Stimulated activated memory B cell treated with anti-CD40 and anti-IgM and Interleukin-4, amounts not matched to agents 10 μg/mL and 1 μg/mL and 100 μg/mL, for 72 hours (primary cell): ENCODE results near the gene SLC22A4.

ENCODE experiments used
- ATAC-seq: fragments of 150-1000 bp; cut with Tn5 transposase; 2 replicates; pipeline ENCODE4 v1.10.0; 2021
- H3K27ac Mint-ChIP-seq: one replicate; pipeline ENCODE4 v1.8.0; 2022; ENCODE audit warnings: mild to moderate bottlenecking, mixed read lengths
- H3K27me3 Mint-ChIP-seq: one replicate; pipeline ENCODE4 v1.8.0; 2022; ENCODE audit warnings: mixed read lengths
- H3K36me3 Mint-ChIP-seq: one replicate; pipeline ENCODE4 v1.8.0; 2022; ENCODE audit warnings: mixed read lengths
- H3K4me1 Mint-ChIP-seq: one replicate; pipeline ENCODE4 v1.8.0; 2022; ENCODE audit warnings: mixed read lengths
- H3K4me3 Mint-ChIP-seq: one replicate; pipeline ENCODE4 v1.8.0; 2022; ENCODE audit warnings: mild to moderate bottlenecking, moderate library complexity, mixed read lengths
- H3K9me3 Mint-ChIP-seq: one replicate; pipeline ENCODE4 v1.8.0; 2022; ENCODE audit warnings: mixed read lengths

Gene SLC22A4

GRCh38 chr5:132293992-132294727, at the start of gene SLC22A4:
SLC22A4 (plus strand) TSS chr5:132294394; CDS start chr5:132294617, 223 bp downstream.
- peak within 1 kb of the TSS; percentile 91 for H3K4me3 Mint-ChIP-seq
- peaks cover 30% of the 10 kb centered on the region for H3K4me1 Mint-ChIP-seq
- H3K9me3 Mint-ChIP-seq = no peaks in the 10 kb centered on the region
- H3K36me3 Mint-ChIP-seq = no peaks in the 10 kb centered on the region
- peaks cover 31% of the 10 kb centered on the region for H3K27me3 Mint-ChIP-seq
- H3K27ac Mint-ChIP-seq = peak within 1 kb of the TSS; percentile 89
- peak; percentile 88 for ATAC-seq

- Mint-ChIP-seq H3K4me1 (no peaks in the 10 kb centered on the region), H3K36me3 (peaks cover 21% of the 10 kb centered on the region), H3K4me3 (no peak overlapping the region), H3K9me3 (peaks cover 33% of the 10 kb centered on the region), H3K27me3 (peaks cover 33% of the 10 kb centered on the region), H3K27ac (no peak overlapping the region)
- ATAC-seq = no peak
These were observed 48.6 kb upstream of the SLC22A4 start for GRCh38 chr5:132245593-132245992.

DNA sequence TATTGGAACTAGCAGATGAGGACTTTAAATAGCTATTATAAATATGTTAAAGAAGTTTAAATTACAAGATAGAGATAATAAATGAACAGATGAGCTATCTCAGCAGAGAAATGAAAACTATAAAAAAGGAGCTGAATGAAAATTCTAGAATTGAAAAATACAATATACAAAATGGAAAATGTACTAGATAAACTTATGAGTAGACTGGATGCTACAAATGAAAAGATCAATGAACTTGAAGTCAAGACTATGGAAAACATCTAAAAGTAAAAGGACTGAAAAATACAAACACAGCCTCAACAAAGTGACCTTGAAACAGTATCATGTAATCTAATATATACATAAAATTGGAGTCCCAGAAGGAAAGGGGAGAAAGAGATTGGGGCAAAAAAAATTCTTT, 47.4 kb upstream of the SLC22A4 start:
- Mint-ChIP-seq H3K27ac (no peak overlapping the region), H3K36me3 (peaks cover 21% of the 10 kb centered on the region), H3K9me3 (peaks cover 30% of the 10 kb centered on the region), H3K27me3 (peaks cover 33% of the 10 kb centered on the region), H3K4me1 (no peaks in the 10 kb centered on the region), H3K4me3 (no peak overlapping the region)
- no peak for ATAC-seq

GRCh38 chr5:132250547-132250946, 43.6 kb upstream of the SLC22A4 start:
- Mint-ChIP-seq H3K4me1 (no peaks in the 10 kb centered on the region), H3K27me3 (peaks cover 13% of the 10 kb centered on the region), H3K36me3 (no peaks in the 10 kb centered on the region), H3K4me3 (no peak overlapping the region), H3K9me3 (peaks cover 11% of the 10 kb centered on the region), H3K27ac (no peak overlapping the region)
- ATAC-seq = no peak

DNA sequence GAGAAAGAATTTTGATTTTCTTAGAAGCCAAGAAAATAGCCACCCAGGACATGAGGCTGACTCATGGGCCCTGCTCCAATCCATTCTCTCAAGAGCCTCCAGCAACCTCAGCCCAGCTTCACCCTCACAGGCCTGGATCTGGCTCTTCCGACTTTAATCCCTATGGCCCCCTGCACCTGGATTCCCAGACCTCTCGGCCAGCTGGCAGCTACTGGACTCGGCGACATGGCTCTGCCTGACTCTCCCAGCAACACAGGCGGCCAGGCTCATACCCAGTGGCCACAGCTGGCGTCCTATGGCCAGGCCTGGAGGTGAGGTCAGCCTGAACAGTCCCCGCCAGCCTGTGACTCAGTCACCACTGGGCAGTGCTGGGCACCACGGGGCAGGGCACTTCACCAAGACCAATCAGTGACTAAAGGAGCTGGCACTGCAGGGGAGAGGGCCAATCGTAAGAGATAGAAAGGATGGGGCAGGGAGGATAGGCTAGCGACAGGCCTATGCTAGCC, 42.9 kb upstream of the SLC22A4 start:
- Mint-ChIP-seq H3K4me1 (no peaks in the 10 kb centered on the region), H3K27me3 (peaks cover 15% of the 10 kb centered on the region), H3K36me3 (no peaks in the 10 kb centered on the region), H3K9me3 (peaks cover 5% of the 10 kb centered on the region), H3K27ac (no peak overlapping the region), H3K4me3 (no peak overlapping the region)
- ATAC-seq = no peak

DNA sequence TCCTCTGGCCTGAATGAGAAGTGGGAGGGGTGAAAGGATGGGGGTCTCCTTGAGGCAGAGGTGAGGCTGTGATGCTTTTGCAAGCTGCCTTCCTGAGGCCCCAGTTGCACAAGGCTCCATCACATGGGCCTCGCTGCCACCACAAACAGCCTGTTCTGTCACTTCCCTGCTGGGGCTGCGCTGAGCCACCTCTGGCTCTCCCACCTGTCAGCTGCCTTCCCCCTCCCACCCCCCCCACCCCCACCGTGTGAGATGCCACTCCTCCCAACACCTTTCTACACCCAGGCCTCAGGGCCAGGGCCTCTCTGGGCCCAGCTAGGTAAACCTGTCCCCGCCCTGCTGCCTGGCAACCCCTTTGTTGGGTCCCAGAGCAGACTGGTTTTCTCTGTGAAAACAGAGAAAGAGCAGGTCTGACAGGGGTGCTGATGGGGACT, 41.2 kb upstream of the SLC22A4 start:
- no peak for ATAC-seq
- H3K27me3 Mint-ChIP-seq = peaks cover 32% of the 10 kb centered on the region
- no peak overlapping the region for H3K27ac Mint-ChIP-seq
- no peaks in the 10 kb centered on the region for H3K36me3 Mint-ChIP-seq
- H3K9me3 Mint-ChIP-seq = no peaks in the 10 kb centered on the region
- H3K4me1 Mint-ChIP-seq = no peaks in the 10 kb centered on the region
- H3K4me3 Mint-ChIP-seq = no peak overlapping the region

DNA sequence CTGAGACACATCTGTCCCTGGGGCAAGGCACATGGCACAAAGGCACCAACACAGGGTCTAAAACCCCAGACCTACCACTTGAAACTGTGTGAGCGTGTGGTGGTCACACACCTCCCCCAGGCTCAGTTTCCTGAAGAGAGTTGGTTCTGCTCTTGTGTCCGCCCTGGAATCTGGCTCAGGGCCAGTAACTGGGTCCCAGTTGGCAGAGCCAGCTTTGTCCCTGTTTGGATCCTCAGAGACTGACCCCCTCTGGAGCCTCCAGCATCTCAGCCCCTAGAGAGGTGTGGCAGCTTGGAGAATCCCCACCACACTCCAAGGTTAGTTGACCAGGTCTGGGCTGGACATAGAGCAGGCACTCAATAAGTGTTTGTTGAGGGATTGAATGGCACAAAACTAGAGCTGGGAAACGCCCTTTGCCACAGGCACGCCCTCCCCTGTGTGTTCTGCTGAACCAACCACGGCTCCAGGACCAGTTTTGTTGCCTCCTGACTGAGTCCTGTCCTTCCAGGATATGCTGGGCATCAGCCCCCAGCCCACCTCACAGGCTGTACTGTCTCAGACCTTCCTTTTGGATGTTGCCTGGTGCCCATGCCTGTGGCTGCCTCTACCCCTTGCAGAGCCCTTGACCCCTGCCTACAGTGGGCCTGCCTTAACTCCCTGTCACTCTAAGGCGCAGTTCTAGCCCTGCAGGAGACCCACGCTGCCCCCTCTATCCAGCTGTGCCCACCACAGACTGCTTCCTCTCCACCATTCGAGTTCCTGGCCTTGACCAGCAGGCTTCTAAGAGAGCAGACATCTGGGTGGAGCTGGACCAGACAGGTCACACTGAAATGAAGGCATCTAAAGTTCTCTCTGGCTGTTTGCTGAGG, 40.5 kb upstream of the SLC22A4 start:
- Mint-ChIP-seq H3K36me3 (no peaks in the 10 kb centered on the region), H3K27ac (no peak overlapping the region), H3K9me3 (no peaks in the 10 kb centered on the region), H3K27me3 (peaks cover 39% of the 10 kb centered on the region), H3K4me3 (no peak overlapping the region), H3K4me1 (no peaks in the 10 kb centered on the region)
- no peak for ATAC-seq

DNA sequence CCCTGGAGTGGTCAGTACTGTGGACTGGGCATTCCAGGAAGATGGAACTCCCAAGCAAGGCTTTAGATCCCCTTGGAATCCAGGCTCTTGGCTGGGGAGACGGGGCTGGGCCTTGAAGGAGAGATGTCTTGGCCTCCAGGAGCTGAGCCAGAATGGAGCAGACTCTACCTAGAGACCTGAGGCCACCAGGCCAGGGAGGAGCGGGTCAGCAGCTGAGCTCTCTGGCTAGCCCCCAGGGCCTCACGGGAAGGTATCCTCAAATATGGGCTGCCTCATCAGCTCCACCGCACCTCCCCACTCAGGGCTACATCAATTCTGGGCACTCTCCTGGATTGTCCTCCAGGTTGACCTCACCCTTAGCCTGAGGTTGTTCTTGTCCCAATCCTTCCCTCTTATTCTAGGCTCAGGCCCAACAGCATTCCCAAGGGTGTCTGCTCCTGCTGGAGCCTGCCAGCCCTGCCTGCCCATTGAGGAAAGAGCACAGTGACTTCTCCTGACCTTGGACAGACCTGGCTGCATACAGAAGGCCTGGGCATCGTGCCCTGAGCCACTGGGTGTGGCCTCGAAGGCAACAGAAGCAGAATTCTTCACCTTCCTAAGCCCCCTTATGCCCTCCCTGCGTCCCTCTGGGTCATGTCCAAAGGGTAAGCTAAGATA, 39.7 kb upstream of the SLC22A4 start:
- Mint-ChIP-seq H3K27ac (no peak overlapping the region), H3K9me3 (no peaks in the 10 kb centered on the region), H3K4me3 (no peak overlapping the region), H3K36me3 (no peaks in the 10 kb centered on the region), H3K27me3 (peaks cover 39% of the 10 kb centered on the region), H3K4me1 (no peaks in the 10 kb centered on the region)
- no peak for ATAC-seq

- H3K9me3 Mint-ChIP-seq = no peaks in the 10 kb centered on the region
- no peak overlapping the region for H3K4me3 Mint-ChIP-seq
- no peaks in the 10 kb centered on the region for H3K36me3 Mint-ChIP-seq
- no peak for ATAC-seq
- no peak overlapping the region for H3K27ac Mint-ChIP-seq
- H3K27me3 Mint-ChIP-seq = peaks cover 39% of the 10 kb centered on the region
- H3K4me1 Mint-ChIP-seq = peaks cover 10% of the 10 kb centered on the region
These were observed 38.0 kb upstream of the SLC22A4 start for GRCh38 chr5:132256086-132256782.

DNA sequence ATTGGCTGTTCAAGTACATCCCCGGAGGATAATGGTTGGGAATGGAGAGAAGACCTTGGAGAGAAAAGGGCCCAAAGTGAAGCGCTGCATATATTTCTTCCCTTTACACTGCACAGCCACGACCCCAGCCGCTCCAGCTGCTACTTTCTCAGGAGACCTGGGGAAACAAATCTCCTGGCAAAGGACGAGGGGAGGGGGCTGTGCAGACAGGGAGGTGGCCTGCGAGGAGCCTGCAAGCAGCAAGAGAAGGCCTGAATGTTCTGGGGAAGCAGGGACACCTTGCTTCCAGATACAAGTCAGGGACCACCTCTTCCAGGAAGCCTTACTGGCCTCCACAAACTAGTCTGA, 37.4 kb upstream of the SLC22A4 start:
- Mint-ChIP-seq H3K4me1 (peaks cover 10% of the 10 kb centered on the region), H3K4me3 (no peak overlapping the region), H3K27me3 (peaks cover 39% of the 10 kb centered on the region), H3K36me3 (no peaks in the 10 kb centered on the region), H3K27ac (no peak overlapping the region), H3K9me3 (no peaks in the 10 kb centered on the region)
- ATAC-seq = no peak

GRCh38 chr5:132257131-132258101, 36.8 kb upstream of the SLC22A4 start, which contains the start of gene PDLIM4:
PDLIM4 (plus strand) TSS chr5:132257696; CDS start chr5:132257735, 39 bp downstream.
- H3K27ac Mint-ChIP-seq = no peak within 1 kb of the TSS
- peaks cover 39% of the 10 kb centered on the region for H3K27me3 Mint-ChIP-seq
- ATAC-seq = no peak
- no peaks in the 10 kb centered on the region for H3K9me3 Mint-ChIP-seq
- H3K4me1 Mint-ChIP-seq = peaks cover 10% of the 10 kb centered on the region
- no peaks in the 10 kb centered on the region for H3K36me3 Mint-ChIP-seq
- H3K4me3 Mint-ChIP-seq = peak within 1 kb of the TSS; percentile 9

DNA sequence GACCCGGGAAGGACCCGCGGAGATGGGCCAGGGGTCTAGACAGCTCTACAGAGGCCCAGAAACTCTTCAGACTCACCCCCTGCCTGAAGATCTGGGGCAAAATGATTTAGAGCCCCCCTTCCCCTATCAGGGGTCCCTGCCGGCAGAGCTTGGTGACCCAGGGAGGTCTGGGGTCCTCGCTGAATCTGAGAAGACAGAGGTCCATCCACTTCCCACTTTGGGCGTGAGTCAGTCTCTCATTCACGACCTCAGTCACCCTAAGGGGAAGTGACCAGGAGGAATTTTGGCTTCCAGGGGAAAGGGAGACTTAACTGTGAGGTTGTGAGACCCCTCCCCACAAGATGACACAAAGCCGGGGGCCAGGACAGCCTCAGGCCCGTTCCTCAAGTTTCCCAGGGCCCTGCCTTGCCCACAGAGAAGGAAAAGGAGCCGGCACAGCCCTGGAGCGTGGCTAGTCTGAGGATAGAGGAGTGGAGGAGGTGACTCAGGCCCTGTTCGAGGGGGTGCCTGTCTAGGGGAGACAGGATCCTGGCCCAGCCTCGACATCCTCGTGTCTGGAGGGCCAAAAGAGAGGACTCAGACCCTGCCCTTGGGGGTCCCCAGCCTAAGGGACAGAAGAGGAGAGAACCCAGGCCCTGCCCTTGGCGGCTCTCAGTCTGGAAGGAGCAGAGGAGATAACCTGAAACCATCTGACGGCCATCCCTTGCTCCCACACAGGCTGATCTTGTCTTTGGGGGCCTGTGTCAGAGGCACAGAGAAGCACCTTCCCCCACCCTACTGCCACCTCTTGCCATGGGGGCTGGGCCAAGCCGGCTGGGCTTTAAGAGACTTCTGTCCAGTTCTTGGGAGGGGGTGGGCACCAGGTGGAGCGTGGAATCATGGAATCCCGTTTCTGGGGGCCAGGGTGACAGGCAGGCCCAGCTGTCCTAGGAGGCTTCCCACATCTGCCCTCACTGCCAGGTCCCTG, 35.8 kb upstream of the SLC22A4 start:
- Mint-ChIP-seq H3K27ac (no peak overlapping the region), H3K4me1 (peaks cover 10% of the 10 kb centered on the region), H3K4me3 (no peak overlapping the region), H3K27me3 (peaks cover 39% of the 10 kb centered on the region), H3K9me3 (no peaks in the 10 kb centered on the region), H3K36me3 (no peaks in the 10 kb centered on the region)
- no peak for ATAC-seq
